Cerebellar cortex (tissue), 1 donor: Measurements from ENCODE around the gene ITGA3.

ENCODE experiments used
- DNase-seq: peaks from one replicate; pipeline ENCODE4 v3.0.0-alpha.2; 2015; ENCODE audit warnings: low spot score

The ITGA3 gene

GRCh38 chr17:50110591-50111349 is 54.9 kb downstream of the ITGA3 start:
- DNase-seq = peak; percentile 71

- peak; percentile 91 for DNase-seq
These were observed 56.1 kb downstream of the ITGA3 start for GRCh38 chr17:50111673-50112655.

- no peak for DNase-seq
These were observed 56.8 kb downstream of the ITGA3 start for GRCh38 chr17:50112694-50113093.

GRCh38 chr17:50113624-50114320 is 57.9 kb downstream of the ITGA3 start:
- DNase-seq = no peak

GRCh38 chr17:50114401-50114800 is 58.5 kb downstream of the ITGA3 start:
- no peak for DNase-seq

- DNase-seq = peak; percentile 86
These were observed 59.0 kb downstream of the ITGA3 start for GRCh38 chr17:50114849-50115357.

- no peak for DNase-seq
These were observed 59.8 kb downstream of the ITGA3 start for GRCh38 chr17:50115756-50116155.

GRCh38 chr17:50117202-50118051 is 61.5 kb downstream of the ITGA3 start:
- DNase-seq = no peak

- DNase-seq = peak; percentile 74
These were observed 62.3 kb downstream of the ITGA3 start for GRCh38 chr17:50118076-50118827.

- DNase-seq = no peak
These were observed 62.9 kb downstream of the ITGA3 start for GRCh38 chr17:50118828-50119218.

GRCh38 chr17:50120475-50121253 is 64.8 kb downstream of the ITGA3 start:
- DNase-seq = no peak

- no peak for DNase-seq
These were observed 67.0 kb downstream of the ITGA3 start for GRCh38 chr17:50122945-50123344.

GRCh38 chr17:50123649-50124349 is 67.9 kb downstream of the ITGA3 start:
- DNase-seq = peak; percentile 67

- DNase-seq = no peak
These were observed 69.6 kb downstream of the ITGA3 start for GRCh38 chr17:50125420-50125997.

- no peak for DNase-seq
These were observed 71.9 kb downstream of the ITGA3 start for GRCh38 chr17:50127697-50128361.

GRCh38 chr17:50128441-50129352 is 72.8 kb downstream of the ITGA3 start:
- peak; percentile 62 for DNase-seq

GRCh38 chr17:50129353-50129727 is 73.4 kb downstream of the ITGA3 start:
- no peak for DNase-seq
